SH-SY5Y (cell line): ENCODE results near the gene OTOF.

ENCODE experiments used
- GATA2 ChIP-seq: IDR thresholded peaks from 2 replicates; pipeline ENCODE4 v1.6.1; 2011; ENCODE audit warnings: mild to moderate bottlenecking, low read depth, low read length
- GATA3 ChIP-seq: IDR thresholded peaks from 2 replicates; pipeline ENCODE4 v1.6.1; 2011; ENCODE audit warnings: low read depth, mild to moderate bottlenecking, low read length, moderate library complexity

DNA sequence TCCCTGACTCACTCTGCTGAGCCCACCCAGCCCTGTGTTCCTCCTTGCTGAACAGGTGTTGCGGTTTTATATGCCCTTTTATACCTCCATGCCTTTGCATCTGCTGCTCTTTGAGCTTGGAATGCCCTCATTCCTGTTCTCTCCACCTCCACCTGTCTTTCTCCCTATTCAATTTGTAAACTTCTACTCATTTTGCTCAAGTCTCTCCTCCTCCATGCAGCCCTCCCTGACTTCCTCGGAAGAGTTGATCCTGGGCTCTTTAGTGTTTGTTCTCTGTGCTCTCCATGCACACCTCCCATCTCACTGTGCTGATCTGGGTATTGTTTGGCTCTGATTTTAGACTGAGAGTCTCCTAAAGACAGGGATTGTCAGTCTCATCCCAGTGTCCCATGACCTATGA lies 7.2 kb upstream of the OTOF start:
- TF ChIP-seq GATA2 (no peak), GATA3 (no peak)
